CD4-positive, alpha-beta T cell treated with Interleukin-21 for 1 hour (primary cell): Measurements from ENCODE around the gene COG6.
A peak's percentile ranks its signal among the peaks of the same experiment; 100 is the strongest.

ENCODE experiments used
- DNase-seq: peaks from one replicate; pipeline ENCODE4 v3.0.0-alpha.2; 2020

COG6 gene

DNA sequence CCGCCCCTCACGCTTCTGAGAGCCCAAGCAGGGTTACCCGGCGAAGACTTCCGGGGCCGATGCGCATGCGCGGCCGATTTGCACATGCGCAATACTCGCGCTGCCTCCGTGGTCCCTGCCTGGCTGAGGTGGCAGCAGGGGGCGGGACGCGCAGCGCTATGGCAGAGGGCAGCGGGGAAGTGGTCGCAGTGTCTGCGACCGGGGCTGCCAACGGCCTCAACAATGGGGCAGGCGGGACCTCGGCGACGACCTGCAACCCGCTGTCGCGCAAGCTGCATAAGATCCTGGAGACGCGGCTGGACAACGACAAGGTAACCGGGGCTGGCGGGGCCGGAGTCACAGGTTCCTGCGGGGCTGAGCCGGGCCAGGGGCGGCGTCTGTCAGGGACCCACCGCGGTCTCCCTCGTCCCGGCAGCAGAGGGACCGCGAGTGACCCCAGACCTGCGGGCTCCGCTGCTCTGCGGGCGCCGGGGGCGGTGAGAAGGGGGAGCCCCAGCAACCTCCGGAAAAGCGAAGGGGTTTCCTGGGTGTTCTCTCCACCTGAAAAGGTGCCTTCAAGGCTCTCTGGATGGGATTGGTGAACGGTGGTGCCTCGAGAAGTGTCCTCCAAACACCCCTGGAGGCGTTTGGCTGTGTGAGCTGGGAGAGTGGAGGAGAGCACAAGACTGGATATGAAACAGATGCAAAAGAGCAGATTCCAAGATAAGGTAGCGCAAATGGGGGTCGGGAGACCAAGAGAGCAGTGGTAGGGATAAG lies at the start of gene COG6:
Gene COG6 (plus strand): TSS at position 94 of the 756 bp plus-strand sequence. CDS start 65 bp downstream, at position 159.
- DNase-seq, result peak; percentile 94

DNA sequence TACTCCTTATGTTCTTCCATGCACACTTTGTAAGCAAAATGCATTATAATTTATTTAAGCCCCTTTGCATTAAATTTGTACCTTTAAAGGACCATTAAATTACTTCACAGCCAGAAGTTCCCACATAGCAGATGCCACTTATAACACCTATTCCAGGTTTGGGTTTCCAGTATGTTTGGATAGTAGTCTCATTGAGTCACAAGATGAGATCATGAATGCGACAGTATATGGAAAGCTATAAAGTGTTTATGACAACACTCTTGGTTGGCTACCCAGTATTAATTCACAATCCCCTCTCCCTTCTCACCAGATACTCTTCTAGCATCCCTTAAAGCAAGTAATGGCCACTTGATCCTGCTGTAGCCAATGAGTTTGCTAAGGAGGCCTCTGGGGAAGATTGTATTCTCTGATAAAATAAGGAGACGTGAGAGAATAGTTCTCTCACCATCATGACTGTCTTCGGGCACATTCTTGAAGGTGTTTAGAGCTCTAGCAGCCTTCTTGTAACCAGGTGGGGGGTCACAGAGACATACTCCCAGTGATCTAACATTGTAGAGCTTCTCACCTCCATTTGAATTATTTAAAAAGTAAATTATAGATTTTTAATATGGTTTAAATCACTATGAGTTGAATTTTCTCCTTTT lies 49.7 kb upstream of the COG6 start:
- no peak for DNase-seq

DNA sequence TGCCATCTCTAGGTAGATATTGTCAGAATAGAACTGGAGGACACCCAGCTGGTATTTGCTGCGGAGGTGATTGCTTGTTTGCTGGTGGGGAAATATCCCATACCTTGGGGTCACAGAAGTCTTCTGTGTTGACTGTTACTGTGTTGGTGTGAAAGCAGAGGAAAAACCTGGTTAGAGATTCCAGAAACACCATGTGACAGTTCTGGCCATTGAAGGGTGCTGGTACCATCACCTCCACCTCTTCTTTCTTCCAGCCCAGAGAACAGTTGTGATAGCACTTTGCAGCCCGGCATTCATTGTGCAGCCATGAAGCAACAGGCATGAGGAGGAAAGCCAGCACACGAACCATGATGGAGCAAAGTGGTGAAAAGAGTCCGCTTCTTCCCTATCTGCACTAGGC lies 47.6 kb upstream of the COG6 start:
- no peak for DNase-seq

DNA sequence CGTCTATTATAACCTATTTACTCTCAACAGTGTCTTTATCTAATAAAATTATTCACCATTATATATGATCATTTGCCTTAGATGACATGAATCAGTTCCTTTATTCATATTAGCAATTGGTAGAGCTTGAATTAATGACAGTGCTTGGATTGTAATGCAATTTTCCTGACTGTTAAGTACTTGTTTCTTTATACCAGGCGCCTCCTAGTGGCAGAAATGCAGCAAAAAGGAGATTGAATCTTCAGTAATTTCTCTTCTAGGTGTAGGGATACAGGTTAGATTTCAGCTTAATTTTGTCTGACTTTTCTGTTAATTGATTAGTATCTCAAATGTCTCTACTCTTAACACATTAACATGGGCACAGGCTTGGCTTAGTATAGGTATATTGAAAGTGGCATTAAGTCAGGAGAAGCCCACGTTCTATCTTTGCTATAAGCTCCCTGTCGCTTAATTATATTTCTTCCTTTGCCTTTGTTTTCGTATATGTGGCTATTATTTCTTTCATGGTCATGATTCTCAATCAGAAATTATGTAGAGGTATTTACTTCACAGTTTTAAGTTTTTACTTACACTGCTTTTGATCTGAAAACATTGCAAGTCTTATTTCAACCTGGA lies 43.3 kb upstream of the COG6 start:
- peak; percentile 60 for DNase-seq

DNA sequence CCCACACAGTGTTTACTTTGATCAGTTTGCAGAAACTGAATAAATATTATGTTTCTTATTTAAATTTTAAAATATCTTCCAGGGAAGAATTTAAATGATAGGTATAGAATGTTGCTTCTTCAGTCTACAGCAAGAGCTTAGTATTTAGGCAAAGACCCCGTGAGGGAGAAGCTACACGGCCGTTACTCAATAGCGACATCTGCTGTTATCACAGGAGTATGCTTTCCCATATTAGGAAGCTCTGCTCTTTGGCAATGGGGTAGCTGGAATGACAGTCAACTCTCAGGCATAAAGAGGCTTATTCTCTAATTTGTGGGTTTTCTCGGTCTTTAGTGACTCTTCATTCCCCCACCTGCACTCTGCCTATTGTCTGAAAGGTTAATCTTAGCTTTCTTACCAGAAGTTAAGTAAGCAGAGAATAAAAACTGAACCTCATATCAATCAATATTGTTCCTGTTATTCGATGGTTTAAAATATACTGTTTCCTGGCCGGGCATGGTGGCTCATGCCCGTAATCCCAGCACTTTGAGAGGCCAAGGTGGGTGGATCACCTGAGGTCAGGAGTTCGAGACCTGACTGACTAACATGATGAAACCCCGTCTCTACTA lies 39.3 kb upstream of the COG6 start:
- peak; percentile 55 for DNase-seq

DNA sequence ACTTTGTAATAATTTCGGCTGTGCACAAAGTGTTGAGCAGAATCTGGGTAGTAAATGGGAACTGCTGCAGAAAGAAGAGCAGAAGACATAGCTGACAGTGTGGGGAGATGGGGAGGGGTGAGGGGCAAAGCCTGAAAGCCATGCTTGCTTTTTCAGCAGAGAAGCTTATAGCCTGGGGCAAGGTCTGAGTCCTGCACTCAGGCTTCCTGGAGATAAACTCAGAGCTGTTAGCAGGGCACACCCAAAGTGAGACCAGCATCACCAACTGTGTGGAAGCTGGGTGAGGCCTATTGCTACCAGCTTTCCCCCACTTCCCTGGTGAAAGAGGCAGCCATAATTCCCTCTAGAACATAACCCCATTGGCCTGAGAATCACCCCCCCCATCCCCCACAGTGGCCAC lies 36.9 kb upstream of the COG6 start:
- DNase-seq, result no peak

DNA sequence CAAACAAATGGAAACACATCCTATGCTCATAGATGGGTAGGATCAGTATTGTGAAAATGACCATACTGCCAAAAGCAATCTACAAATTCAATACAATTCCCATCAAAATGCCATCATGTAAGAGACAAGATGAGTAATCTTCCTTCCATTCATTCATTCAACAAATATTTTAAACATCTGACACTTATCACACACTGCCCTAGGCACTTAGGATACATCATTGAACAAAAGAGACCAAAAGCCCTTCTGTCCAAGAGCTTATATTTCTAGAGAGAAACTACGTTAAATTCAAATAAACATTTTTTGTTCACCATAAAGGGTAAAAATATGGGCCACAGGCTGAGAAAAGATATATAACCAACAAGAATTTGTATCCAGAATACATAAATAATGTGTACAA lies 32.0 kb upstream of the COG6 start:
- DNase-seq, result no peak

DNA sequence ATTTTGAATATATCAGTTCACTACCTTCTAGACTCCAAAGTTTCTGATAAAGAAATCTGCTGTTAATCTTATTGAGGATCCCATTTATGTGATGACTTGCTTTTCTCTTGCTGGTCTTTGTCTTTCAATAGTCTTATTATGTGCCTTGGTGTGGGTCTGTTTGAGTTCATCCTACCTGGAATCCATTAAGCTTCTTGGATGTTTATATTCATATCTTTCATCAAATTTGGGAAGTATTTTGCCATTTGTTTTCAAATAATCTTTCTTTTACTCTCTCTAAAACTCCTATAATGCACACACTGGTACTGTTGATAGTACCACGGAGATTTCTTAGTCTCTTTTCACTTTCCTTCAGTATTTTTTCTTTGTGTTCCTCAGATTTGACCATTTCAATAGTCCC lies 24.2 kb upstream of the COG6 start:
- no peak for DNase-seq

DNA sequence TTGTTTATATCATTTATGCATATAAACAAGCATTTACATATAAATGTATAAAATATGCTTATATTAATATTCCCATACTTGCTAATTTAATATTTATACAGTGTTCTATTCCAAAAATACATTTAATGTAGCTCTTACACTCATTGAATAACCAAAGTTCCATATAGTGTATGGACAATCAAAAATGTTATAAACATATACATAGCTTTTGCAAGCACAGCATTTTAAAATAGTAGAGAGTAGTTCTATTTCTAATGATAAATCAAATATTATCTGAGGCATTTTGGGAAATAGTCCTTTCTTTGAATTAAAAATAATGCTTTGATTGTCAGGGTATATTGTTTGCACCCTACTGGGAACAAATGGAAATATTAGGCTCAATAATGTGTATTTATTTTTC lies 22.5 kb upstream of the COG6 start:
- DNase-seq, result no peak

DNA sequence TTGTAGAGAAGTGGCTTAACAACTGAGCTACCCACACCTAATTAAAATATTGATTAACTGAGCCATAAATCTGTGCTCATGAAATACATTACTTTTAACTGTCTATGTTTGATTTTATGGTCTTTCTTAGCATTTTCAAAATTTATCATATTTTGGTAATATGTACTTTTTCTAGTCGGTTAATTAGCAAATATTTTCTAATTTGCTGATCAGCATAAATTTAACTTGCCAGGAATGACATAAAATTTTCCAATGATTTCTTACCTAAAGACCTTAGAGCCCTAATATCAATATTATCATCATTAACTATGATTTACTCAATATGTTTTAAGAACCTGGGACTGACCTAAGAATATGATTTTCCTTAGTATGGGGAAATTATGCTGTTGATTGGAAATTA lies 19.9 kb upstream of the COG6 start:
- DNase-seq, result no peak

DNA sequence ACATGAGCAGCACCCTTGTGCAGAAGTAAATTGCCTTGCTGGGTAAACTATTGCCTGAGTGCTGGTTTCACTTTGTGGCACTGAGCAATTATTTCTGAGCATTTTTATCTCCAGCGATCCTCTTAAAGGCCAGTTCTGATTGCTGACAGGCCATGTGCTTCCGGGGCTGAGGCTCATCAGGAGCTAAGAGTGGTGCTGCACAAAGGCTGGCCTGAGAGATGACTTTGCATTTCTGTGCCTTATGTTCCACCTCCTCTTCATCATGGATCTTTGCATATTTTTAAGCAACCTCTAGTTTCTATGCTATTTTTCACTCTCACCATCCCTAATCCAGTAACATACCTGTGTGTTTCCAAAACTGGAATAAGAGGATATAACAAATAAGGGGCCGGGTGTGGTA lies 17.6 kb upstream of the COG6 start:
- no peak for DNase-seq

DNA sequence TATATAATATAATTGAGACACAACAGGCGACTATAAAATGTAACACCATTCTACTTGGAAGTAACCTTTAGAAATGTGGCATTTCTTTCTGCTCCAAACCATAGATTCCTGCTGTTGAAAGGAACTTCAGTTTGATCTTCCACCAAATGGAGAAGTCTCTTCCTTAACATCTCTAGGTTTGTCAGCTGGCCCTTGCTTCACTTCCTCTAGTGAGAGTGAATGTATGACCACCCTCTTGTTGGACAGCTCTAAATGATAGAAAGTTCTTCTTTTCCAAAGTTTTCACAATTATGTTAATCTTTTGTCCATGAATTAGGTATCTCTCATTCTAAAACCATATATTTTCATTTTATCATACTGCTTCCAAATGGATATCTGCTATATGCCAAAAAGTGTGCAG lies 13.8 kb upstream of the COG6 start:
- no peak for DNase-seq

DNA sequence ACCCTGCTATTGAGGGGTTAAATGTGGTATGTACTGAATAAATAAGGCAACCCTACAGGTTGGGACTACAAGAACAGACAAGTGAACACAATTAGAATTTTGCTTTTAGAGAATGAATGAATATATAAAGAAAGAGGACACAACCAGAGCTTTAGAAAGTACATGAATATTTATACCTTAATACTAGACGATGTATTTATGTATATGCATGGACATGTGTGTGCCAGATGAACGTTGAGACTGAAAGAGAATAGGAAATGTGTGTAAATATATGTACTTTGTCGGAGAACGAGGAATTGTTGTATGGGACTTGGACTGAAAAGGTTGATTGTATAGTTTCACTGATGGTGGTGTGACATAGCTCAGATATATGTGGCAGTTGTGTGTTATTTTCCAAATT lies 9.3 kb upstream of the COG6 start:
- DNase-seq, result no peak

DNA sequence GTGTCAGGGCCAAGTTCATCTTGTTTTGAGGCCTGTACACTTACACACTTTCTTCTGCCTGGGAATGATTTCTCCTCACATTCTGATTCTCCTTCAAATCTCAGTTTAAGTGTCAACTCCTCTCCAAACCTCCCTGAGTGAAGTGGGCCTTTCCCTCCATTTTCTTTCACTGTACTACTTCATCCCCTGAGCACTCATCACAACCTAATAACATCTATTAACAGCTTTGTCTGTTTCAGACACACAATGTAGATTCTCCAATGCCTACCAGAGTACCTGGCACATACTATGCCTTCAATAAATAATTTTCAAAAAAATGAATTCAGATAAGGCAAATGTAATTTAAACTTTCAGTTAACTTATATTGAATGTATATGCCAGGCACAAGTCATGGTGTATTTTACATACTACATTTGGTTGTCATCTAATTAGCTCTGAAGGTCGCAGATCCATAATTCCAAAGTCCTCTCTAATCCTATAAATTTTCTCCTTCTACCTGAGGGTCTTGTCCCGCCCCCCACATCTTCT lies 357 bp upstream of the COG6 start:
- no peak for DNase-seq

DNA sequence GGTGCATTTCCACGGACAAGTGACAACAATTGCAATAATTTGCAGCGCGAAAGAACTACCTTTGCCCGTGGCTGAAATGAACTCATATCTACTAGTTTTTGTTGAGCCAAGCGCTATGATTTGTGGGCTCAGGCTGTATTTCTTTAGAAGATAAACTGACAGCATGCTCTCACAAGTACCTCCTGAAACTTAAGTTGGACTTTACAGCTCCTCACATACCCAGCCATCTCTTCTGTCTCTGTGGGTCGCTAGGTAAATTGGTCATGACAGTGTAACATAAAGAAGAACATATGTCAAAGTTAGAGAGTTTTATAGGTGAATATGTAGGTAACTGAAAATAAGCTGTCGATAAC lies 839 bp downstream of the COG6 start:
- no peak for DNase-seq

DNA sequence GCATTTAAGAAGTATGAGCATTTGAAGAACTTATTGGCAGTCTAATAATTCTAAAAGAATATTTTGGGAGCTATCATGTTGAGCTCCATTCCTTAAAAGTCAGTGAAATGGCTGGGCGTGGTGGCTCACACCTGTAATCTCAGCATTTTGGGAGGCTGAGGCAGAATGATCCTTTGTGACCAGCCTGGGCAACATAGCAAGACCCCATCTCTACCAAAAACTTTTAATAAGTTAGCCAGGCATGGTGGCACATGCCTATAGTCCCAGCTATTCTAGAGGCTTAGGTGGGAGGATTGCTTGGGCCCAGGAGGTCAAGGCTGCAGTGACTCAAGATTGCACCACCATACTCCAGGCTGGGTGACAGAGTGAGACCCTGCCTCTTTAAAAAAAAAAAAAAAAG lies 8.0 kb downstream of the COG6 start:
- DNase-seq, result no peak

DNA sequence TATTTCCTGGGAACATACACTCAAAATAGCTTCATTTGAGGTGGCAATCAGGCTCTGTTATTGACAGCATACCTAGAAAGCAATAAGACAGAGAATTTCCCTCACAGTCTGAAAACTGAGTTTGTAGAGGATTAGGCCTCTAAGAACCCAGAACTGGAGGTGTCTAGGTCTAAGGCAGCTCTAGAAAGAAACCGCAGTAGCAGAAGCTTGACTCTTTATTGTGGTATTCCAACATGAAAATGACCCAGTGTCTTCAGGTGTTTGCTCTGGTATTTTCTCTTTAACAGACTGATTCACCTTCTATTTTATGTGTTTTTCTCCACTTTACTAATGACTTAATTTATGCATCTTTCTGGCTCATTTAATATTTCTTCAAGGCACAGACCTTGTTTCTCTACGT lies 8.5 kb downstream of the COG6 start:
- DNase-seq, result no peak

DNA sequence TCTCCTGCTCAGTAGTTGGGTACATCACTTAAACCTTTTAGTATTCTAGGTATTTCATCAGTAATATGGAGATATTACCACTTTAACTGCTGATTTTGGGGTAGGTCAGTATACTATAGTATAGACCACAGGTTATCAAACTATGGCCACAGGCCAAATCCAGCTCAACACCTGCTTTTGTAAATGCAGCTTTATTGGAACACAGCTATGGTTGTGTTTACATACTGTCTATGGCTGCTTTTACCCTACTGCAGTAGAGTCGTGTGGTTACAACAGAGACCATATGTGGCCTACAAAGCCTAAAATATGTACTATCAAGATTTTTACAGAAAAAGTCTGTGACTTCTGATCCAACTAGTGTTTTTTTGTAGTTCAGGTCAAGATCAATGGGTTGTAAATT lies 10.3 kb downstream of the COG6 start:
- no peak for DNase-seq

DNA sequence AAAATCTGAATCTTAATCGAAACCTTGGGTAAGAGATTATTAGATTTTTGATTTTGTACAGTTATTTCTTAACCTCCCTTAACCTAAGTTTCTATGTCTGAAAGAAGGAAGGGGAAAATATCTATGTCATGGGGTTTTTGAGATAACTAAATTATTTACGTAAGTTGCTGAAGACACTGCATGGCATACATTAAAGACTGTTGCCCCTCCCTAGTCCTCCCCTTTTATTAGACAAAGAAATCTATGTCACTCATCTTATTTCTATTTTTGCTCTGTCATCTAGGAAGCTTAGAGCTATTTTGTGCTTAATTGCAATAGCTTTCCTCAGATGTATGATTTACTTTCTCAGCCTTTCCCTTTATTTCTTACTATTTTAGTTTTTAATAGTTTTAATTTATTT lies 15.0 kb downstream of the COG6 start:
- no peak for DNase-seq

DNA sequence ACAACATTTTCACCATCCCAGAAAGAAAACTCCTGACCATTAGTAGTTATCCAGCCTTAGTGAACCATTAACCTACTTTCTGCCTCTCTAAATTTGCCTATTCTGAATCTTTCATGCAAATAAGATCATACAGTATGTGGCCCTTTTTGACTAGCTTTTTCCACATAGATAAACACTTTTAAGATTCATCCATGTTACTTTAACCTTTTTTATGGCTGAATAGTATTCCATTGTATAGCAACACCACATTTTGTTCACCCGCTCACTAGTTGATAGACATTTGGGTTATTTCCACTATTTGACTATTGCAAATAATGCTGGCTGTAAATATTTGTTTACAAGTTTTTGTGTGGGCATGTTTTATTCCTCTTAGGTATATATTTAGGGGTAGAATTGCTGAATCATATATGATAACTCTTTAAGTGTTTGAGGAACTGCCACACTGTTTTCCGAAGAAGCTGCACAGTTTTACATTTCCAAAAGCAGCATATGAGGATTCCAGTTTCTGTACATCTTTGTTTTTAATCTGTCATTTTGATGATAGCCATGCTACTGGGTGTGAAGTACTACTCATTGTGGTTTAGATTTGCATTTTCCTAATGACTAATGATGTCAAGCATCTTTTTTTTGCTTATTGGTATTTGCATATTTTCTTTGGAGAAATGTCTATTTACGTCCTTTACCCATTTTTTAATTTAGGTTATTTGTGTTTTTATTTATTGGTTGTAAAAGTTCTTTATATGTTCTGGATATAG lies 17.1 kb downstream of the COG6 start:
- no peak for DNase-seq

DNA sequence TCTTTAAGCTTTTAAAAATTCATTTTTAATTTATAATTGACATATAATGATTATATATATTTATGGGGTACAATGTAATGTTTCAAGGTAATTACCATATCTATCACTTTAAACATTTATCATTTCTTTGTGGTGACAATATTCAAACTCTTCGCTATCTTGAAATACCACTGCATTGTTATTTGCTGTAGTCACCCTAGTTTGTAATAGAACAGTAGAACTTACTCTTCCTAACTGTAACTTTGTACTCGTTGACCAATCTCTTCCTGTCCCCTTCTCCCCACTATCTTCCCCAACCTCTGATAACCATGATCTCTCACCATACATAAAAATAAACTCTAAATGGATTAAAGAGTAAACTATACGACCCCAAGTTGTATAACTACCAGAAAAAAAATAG lies 20.4 kb downstream of the COG6 start:
- no peak for DNase-seq

DNA sequence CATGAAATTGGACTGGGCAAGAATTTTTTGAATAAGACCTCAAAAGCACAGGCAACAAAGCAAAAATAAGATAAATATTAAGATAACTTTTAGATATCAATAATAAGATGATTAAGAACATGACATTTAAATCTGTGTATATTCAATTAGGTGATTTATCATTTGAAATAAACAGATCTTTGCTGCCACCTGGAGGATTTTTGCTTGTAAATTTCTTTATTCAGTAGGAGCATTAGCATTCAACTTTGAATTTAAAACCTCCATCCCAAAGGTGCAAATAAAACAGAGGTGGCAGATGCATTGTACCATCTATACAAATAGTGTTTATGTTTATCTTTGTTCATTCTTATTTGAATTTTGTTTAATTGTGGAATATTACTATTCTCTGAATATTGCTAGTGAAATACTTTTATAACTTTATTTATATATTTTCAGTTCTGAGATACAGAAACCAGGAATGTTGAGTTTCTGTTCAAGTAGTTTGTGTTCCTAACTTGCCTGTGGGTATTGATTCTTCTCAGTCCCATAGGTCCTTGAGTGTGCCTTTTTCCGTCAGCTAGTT lies 20.9 kb downstream of the COG6 start:
- DNase-seq, result peak; percentile 65

DNA sequence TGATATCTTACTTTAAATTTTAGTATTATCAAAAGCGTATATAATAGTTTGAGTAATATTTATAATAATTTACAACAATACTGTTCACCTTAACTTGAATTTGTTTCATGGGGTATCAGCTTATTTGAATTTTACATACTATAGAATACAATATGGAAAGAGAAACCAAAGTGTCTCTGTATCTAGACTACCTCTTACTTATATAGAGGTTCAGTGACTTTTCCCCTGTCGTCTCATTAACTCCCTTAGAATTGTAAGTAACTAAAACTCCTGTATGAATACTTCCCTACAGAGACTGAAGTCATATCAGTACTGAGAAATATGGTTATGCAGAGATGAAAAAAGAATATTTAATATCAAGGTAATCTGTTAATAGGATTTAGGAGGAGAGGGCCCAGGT lies 26.8 kb downstream of the COG6 start:
- DNase-seq, result no peak
